H9 (cell line): Measurements from ENCODE around the gene EIF4H. TPM values are rescaled to one million over a fixed set of nuclear protein-coding genes. Genes with fewer than 3 reads are reported as not detected.

Experiments
- DNase-seq: peaks from one replicate; pipeline ENCODE4 v3.0.0-alpha.2; 2017
- H2AFZ ChIP-seq: one replicate; pipeline ENCODE4 v1.6.1; 2013; ENCODE audit warnings: mild to moderate bottlenecking, low read length, control low read depth, moderate library complexity
- H2AK5ac ChIP-seq: 2 replicates; pipeline ENCODE4 v1.6.1; 2013; ENCODE audit warnings: low read length, control low read depth, mixed read lengths; ENCODE audit not compliant: insufficient read length
- H2BK120ac ChIP-seq: one replicate; pipeline ENCODE4 v1.6.1; 2013; ENCODE audit warnings: low read depth, mild to moderate bottlenecking, low read length, control low read depth, inconsistent platforms; ENCODE audit not compliant: poor library complexity, severe bottlenecking
- H2BK12ac ChIP-seq: 2 replicates; pipeline ENCODE4 v1.6.1; 2013; ENCODE audit warnings: low read length, control low read depth, mixed read lengths, low read depth; ENCODE audit not compliant: insufficient read length
- H2BK15ac ChIP-seq: 2 replicates; pipeline ENCODE4 v1.6.1; 2013; ENCODE audit warnings: low read depth, low read length, control low read depth
- H2BK20ac ChIP-seq: one replicate; pipeline ENCODE4 v1.6.1; 2013; ENCODE audit warnings: low read depth, mild to moderate bottlenecking, low read length, control low read depth, inconsistent platforms; ENCODE audit not compliant: poor library complexity, severe bottlenecking
- H2BK5ac ChIP-seq: 2 replicates; pipeline ENCODE4 v1.6.1; 2013; ENCODE audit warnings: low read length, control low read depth, mixed read lengths; ENCODE audit not compliant: insufficient read length
- H3K14ac ChIP-seq: 2 replicates; pipeline ENCODE4 v1.6.1; 2013; ENCODE audit warnings: low read length, control low read depth; ENCODE audit not compliant: insufficient read depth
- H3K18ac ChIP-seq: 2 replicates; pipeline ENCODE4 v1.6.1; 2013; ENCODE audit warnings: low read depth, mild to moderate bottlenecking, mixed read lengths, low read length, control low read depth; ENCODE audit not compliant: insufficient read length
- H3K23ac ChIP-seq: 2 replicates; pipeline ENCODE4 v1.6.1; 2013; ENCODE audit warnings: low read length, control low read depth, mixed read lengths, low read depth; ENCODE audit not compliant: insufficient read length
- H3K23me2 ChIP-seq: 2 replicates; pipeline ENCODE4 v1.6.1; 2013; ENCODE audit warnings: low read depth, mild to moderate bottlenecking, mixed read lengths, low read length, control low read depth; ENCODE audit not compliant: insufficient read length, poor library complexity, severe bottlenecking
- H3K27ac ChIP-seq: 2 replicates; pipeline ENCODE4 v1.5.1; 2013; ENCODE audit warnings: low read length, control low read depth, mixed read lengths, low read depth; ENCODE audit not compliant: insufficient read length
- H3K27me3 ChIP-seq: 2 replicates; pipeline ENCODE4 v1.6.1; 2013; ENCODE audit warnings: low read length, control low read depth, inconsistent platforms; ENCODE audit not compliant: insufficient read depth
- H3K4ac ChIP-seq: 2 replicates; pipeline ENCODE4 v1.6.1; 2013; ENCODE audit warnings: low read depth, mild to moderate bottlenecking, control low read depth, inconsistent platforms, low read length, moderate library complexity
- H3K4me1 ChIP-seq: 2 replicates; pipeline ENCODE4 v1.6.1; 2013; ENCODE audit warnings: low read length, control low read depth, inconsistent platforms; ENCODE audit not compliant: insufficient read depth
- H3K4me2 ChIP-seq: 2 replicates; pipeline ENCODE4 v1.6.1; 2013; ENCODE audit warnings: low read length, control low read depth, mixed read lengths; ENCODE audit not compliant: insufficient read length, insufficient read depth
- H3K56ac ChIP-seq: 2 replicates; pipeline ENCODE4 v1.6.1; 2013; ENCODE audit warnings: low read depth, mild to moderate bottlenecking, mixed read lengths, low read length, control low read depth; ENCODE audit not compliant: insufficient read length
- H3K79me1 ChIP-seq: 2 replicates; pipeline ENCODE4 v1.6.1; 2013; ENCODE audit warnings: low read depth, mild to moderate bottlenecking, moderate library complexity, low read length, control low read depth, inconsistent platforms; ENCODE audit not compliant: insufficient read depth, poor library complexity, severe bottlenecking
- H3K79me2 ChIP-seq: 2 replicates; pipeline ENCODE4 v1.6.1; 2013; ENCODE audit warnings: low read length, control low read depth, inconsistent platforms; ENCODE audit not compliant: insufficient read depth
- H3K9ac ChIP-seq: 2 replicates; pipeline ENCODE4 v1.6.1; 2013; ENCODE audit warnings: low read length, control low read depth, mixed read lengths; ENCODE audit not compliant: insufficient read length; ENCODE audit errors: extremely low read depth
- H3K9me3 ChIP-seq: one replicate; pipeline ENCODE4 v1.6.1; 2013; ENCODE audit warnings: low read depth, low read length, inconsistent platforms; ENCODE audit not compliant: control insufficient read depth
- H3T11ph ChIP-seq: one replicate; pipeline ENCODE4 v1.6.1; 2013; ENCODE audit warnings: mild to moderate bottlenecking, low read length, control low read depth, inconsistent platforms
- H4K20me1 ChIP-seq: one replicate; pipeline ENCODE4 v1.6.1; 2013; ENCODE audit not compliant: control insufficient read depth, insufficient read length, insufficient read depth
- H4K5ac ChIP-seq: 2 replicates; pipeline ENCODE4 v1.6.1; 2013; ENCODE audit warnings: low read depth, mild to moderate bottlenecking, mixed read lengths, low read length, control low read depth; ENCODE audit not compliant: insufficient read length
- H4K8ac ChIP-seq: replicated peaks from 2 replicates; pipeline ENCODE4 v1.6.1; 2013; ENCODE audit warnings: low read length, control low read depth, mixed read lengths, low read depth; ENCODE audit not compliant: insufficient read length
- H4K91ac ChIP-seq: 2 replicates; pipeline ENCODE4 v1.6.1; 2013; ENCODE audit warnings: low read depth, mild to moderate bottlenecking, moderate library complexity, mixed read lengths, low read length, control low read depth; ENCODE audit not compliant: insufficient read length
- H3K27ac Mint-ChIP-seq, 3 experiments: 2 replicates in 2 of 3; 3 replicates in 1 of 3; pipeline ENCODE4 v1.8.0; 2020 to 2021; ENCODE audit warnings: mixed read lengths in 3 of 3, mild to moderate bottlenecking in 1 of 3, moderate library complexity in 1 of 3
- H3K27me3 Mint-ChIP-seq: 2 replicates; pipeline ENCODE4 v1.8.0; 2021; ENCODE audit warnings: low read depth, mild to moderate bottlenecking, moderate library complexity, mixed read lengths
- H3K36me3 Mint-ChIP-seq, 3 experiments: 2 replicates in 2 of 3; 3 replicates in 1 of 3; pipeline ENCODE4 v1.8.0; 2020 to 2021; ENCODE audit warnings: low read depth in 3 of 3, mixed read lengths in 3 of 3; ENCODE audit not compliant: insufficient read depth in 1 of 3
- H3K4me1 Mint-ChIP-seq, 2 experiments: 2 replicates each; pipeline ENCODE4 v1.8.0; 2020; ENCODE audit warnings: mixed read lengths in 2 of 2
- H3K4me3 Mint-ChIP-seq, 2 experiments: 2 replicates in 1 of 2; 3 replicates in 1 of 2; pipeline ENCODE4 v1.8.0; 2020 to 2021; ENCODE audit warnings: mild to moderate bottlenecking in 2 of 2, mixed read lengths in 2 of 2, moderate library complexity in 1 of 2
- H3K9me3 Mint-ChIP-seq, 2 experiments: 2 replicates in 1 of 2; 3 replicates in 1 of 2; pipeline ENCODE4 v1.8.0; 2020; ENCODE audit warnings: mild to moderate bottlenecking in 2 of 2, mixed read lengths in 2 of 2, moderate library complexity in 1 of 2
- CTCF ChIP-seq: fragments of 200-600 bp; sonication (generic); conservative IDR thresholded peaks from 3 replicates; pipeline ENCODE4 v1.8.0; 2021; ENCODE audit warnings: antibody characterized with exemption, mild to moderate bottlenecking
- WGBS: extraction: QIAGEN DNeasy Blood & Tissue Kit; methylation state at CpG from one replicate; pipeline ENCODE4 v1.1.7; 2013; ENCODE audit warnings: missing lambda C conversion rate, low lambda C conversion rate, mixed read lengths; ENCODE audit not compliant: insufficient read length; ENCODE audit errors: extremely low coverage; 5-methylcytosine and 5-hydroxymethylcytosine counted together
- total RNA-seq: library from RNA; stranded (reverse); gene quantifications from 2 replicates; pipeline ENCODE4 v1.2.1, GENCODE V29; 2021

Gene EIF4H
- total RNA-seq, 1 experiment from 2014 or later, result 363 TPM

DNA sequence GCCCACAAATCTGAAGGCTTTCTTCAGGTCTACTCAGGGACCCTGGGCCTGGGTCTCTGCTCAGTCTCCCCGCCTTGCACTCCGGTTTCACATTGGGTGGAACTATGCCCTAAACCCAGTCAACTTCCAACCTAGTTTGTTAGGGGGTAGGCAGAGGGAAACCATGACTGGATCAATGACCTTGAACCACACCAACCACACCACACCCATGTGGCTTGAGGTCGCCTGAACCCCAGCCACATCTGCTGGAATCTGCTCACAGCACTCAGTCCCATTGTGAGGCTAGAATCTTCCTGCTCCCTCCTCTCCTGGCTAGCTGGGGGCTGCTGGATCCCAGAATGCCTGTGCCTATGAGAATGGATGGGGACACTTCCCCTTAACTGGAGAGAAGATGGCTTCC, 62.1 kb downstream of the EIF4H start:
- H3K4me1 Mint-ChIP-seq, result no peaks in the 10 kb centered on the region
- Histone ChIP-seq H2BK5ac (no peak overlapping the region), H3K9ac (no peak overlapping the region), H3K27me3 (no peaks in the 10 kb centered on the region), H4K5ac (no peak overlapping the region), H3K79me2 (0 out of 2 replicates have a peak, but pooled peaks cover 2% of the 10 kb centered on the region), H3K4ac (no peak overlapping the region), H3T11ph (no peak overlapping the region), H2AK5ac (no peak overlapping the region), H3K18ac (no peak overlapping the region), H3K23me2 (no peaks in the 10 kb centered on the region), H3K56ac (no peak overlapping the region), H4K91ac (no peak overlapping the region), H3K79me1 (no peaks in the 10 kb centered on the region), H2BK15ac (no peak overlapping the region), H3K9me3 (no peaks in the 10 kb centered on the region), H3K27ac (no peak overlapping the region), H3K23ac (no peak overlapping the region), H4K8ac (no peak overlapping the region), H3K14ac (no peak overlapping the region), H2BK20ac (no peak overlapping the region), H3K4me2 (no peak overlapping the region), H2AFZ (no peak overlapping the region), H2BK12ac (no peak overlapping the region), H4K20me1 (no peaks in the 10 kb centered on the region), H3K4me1 (no peaks in the 10 kb centered on the region), H2BK120ac (no peak overlapping the region)
- no peak overlapping the region for H3K4me3 Mint-ChIP-seq
- H3K27ac Mint-ChIP-seq, result no peak overlapping the region
- no peaks in the 10 kb centered on the region for H3K27me3 Mint-ChIP-seq
- peaks cover 42 to 93% (median 82%) of the 10 kb centered on the region in 3 experiments for H3K36me3 Mint-ChIP-seq
- no peak for DNase-seq
- no peaks in the 10 kb centered on the region for H3K9me3 Mint-ChIP-seq
- no CpG with 5 or more reads among the region's 3 CpGs for WGBS
- no peak for TF ChIP-seq CTCF
